DMS 273 (cell line): ENCODE results near the gene TMEM60.
"Not testable (repeated sequence)": the region's sequence is repeated elsewhere in the genome, so short reads cannot be mapped to it uniquely, and the experiment has no call there.

Source experiments
- DNase-seq: peaks from one replicate; lab custom pipeline; 2025; ENCODE audit not compliant: unreplicated experiment; lab: John Stamatoyannopoulos, UW

The TMEM60 gene, protein sequence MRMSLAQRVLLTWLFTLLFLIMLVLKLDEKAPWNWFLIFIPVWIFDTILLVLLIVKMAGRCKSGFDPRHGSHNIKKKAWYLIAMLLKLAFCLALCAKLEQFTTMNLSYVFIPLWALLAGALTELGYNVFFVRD

GRCh38 chr7:77798394-77799077 lies at the start of gene TMEM60, which contains the start of gene PHTF2:
Gene TMEM60, minus strand, starts transcription at chr7:77798434. Its CDS starts 4,061 bp downstream, at chr7:77794373.
Gene PHTF2, plus strand, starts transcription at chr7:77798773.
- peak; percentile 100 for DNase-seq

- no peak for DNase-seq
These were observed 48.3 kb upstream of the TMEM60 start for GRCh38 chr7:77846317-77847092.

DNA sequence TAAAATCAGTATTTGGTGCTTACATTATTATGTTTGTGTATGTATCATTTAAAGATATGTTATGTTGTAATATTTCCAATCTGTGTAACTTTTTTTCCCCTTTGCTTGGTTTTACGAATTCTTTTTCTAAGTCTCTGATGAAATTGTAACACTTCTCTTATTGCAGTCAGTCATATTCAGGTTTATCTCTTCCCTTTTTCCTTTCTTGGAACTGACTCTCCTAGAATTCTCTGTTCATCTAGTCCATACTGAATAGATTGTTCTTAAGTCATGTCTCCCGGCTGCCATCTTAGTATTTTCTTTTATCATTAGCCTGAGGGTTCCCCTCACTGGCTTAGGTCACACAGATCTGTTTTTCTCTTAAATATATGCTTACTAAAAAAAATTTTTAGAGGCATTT lies 45.0 kb upstream of the TMEM60 start:
- DNase-seq: no peak

DNA sequence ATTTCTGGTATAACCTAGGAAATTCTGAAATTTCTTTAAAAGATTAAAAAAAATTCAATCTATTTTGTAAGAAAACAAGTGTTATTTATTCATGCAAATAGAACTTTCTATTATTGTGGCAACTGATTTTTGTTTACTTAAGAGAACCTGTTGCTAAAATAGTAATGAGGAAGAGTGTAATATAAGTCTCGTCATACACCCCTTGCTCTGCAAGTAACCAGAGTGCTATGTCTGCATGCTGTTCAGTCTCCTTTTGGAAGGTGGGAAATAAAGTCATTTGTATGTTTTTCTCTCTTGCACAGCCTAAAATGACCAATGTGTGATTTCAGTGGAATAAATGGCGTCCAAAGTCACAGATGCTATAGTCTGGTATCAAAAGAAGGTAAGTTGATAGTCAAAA lies 41.7 kb upstream of the TMEM60 start:
- no peak for DNase-seq

- no peak for DNase-seq
These were observed 40.8 kb upstream of the TMEM60 start for GRCh38 chr7:77838929-77839491.

DNA sequence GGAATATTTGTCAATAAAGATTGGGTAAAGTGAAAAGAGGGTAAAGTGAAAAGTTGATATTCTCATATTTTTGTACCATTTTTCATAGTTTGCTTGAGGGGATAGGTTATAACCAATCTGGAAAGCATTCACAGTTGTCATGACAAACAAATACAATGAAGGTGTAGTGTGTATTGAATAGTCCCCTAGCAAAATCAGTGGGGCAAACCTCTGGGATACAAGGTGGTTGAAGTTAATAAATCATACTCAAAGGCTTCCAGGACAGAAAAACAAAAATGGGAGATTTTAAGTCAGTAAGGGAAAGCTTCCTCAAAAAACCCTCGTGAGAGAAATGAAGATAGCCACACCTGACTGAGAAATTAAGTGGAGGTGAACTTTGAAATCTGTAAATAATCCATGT lies 39.7 kb upstream of the TMEM60 start:
- DNase-seq: no peak

- DNase-seq: no peak
These were observed 39.0 kb upstream of the TMEM60 start for GRCh38 chr7:77837275-77837674.

GRCh38 chr7:77836425-77836824 lies 38.2 kb upstream of the TMEM60 start:
- DNase-seq: not testable (repeated sequence)

GRCh38 chr7:77833136-77833535 lies 34.9 kb upstream of the TMEM60 start:
- DNase-seq: no peak

DNA sequence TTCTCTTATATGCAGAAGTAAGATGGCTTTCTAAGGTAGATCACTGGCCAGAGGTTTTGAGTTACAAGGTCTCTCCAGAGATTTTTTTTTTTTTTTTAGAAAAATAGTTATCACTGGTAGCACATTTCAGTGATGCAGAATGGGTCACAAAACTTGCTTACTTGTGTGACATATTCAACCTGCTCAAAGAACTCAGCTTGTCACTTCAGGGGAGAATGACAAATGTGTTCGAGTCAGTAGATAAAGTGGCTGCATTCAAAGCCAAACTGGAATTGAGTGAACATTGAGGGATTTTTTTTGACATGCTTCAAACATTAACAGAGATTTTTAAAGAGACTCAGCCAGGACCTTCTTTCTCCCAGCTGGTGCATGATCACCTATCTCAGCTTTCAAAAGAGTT lies 33.7 kb upstream of the TMEM60 start:
- no peak for DNase-seq

DNA sequence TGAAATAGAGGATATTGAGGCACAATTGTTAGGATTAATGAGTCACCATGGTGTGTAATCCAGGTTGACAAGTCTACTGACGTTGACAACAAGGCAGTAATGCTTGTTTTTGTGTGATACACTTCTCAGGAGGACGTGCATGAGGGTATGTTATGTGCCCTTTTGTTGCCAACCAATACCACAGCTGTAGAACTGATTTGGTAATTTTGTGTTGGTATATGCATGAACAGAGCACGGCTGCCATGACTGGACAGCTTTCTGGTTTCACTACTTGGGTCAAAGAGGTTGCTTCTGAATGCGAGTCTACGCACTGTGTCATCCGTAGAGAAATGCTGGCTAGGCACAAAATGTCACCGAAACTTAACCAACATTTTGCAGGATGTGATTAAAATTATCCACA lies 33.2 kb upstream of the TMEM60 start:
- DNase-seq: no peak

DNA sequence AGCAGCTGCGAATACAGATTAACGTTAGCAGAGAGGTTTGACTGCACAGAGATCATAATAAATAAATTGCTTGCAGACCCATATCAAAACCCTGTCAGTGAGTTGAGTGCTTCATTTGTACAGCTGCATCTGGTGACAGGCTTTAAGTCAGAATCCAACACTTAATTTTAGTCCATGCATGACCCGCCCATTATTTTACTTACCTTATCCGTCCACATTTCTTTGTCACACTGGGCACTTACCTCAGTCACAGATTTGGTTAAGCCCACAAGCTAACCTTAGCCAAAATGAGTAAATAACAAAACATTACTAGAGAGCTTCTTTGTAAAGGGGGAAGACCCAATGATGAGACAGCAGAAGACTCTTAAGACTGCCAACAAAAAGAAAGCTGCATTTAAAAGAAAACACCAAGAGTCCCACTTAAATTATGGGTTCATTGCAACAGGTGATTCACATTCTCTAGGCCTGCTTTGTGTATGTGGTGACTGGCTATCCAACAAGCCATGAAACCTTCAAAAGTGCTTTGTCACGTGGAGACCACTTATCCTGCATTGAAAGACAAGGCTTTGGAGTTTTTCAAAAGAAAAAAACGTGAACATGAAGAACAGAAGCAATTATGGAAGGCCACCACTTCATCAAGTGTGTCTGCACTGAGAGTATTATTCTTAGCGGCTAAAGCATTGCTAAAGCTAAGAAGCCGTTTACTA lies 32.6 kb upstream of the TMEM60 start:
- DNase-seq: no peak

GRCh38 chr7:77827999-77828398 lies 29.8 kb upstream of the TMEM60 start:
- no peak for DNase-seq

- no peak for DNase-seq
These were observed 28.1 kb upstream of the TMEM60 start for GRCh38 chr7:77826300-77826699.

- DNase-seq: no peak
These were observed 26.9 kb upstream of the TMEM60 start for GRCh38 chr7:77825131-77825530.

DNA sequence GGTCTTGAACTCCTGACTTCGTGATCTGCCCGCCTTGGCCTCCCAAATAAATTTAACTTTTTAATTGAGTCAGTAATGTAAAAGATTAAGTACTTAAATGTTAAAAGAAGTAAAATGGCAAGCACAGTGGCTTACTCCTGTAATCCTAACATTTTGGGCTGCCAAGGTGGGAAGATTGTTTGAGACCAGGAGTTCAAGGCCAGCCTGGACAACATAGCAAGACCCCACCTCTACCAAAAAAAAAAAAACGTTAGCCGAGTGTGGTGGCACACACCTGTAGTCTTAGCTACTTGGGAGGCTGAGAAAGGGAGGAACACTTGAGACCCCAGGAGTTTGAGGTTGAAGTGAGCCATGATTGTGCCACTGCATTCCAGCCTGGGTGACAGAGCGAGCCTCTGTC lies 26.4 kb upstream of the TMEM60 start:
- DNase-seq: no peak

GRCh38 chr7:77823787-77824186 lies 25.6 kb upstream of the TMEM60 start:
- DNase-seq: no peak

DNA sequence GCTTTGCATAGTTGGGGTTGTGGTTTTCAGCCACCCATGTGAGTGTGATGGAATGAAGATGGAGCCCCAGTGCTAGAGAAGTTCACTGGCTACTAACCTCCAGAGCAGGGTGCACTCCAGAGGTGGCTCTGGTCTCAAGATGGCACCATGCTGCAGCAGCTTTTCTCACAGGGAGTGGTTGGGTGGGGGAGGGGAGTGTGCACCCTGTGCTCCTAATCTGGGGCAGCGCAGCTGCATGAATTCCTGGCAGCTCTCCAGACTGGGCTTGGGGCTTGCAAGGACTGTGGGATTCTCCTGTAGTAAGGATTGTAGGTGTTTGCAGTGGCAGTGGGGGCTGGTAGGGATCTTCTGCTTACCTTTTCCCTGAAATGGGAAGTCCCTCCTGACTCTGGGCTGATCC lies 24.0 kb upstream of the TMEM60 start:
- DNase-seq: peak; percentile 26

DNA sequence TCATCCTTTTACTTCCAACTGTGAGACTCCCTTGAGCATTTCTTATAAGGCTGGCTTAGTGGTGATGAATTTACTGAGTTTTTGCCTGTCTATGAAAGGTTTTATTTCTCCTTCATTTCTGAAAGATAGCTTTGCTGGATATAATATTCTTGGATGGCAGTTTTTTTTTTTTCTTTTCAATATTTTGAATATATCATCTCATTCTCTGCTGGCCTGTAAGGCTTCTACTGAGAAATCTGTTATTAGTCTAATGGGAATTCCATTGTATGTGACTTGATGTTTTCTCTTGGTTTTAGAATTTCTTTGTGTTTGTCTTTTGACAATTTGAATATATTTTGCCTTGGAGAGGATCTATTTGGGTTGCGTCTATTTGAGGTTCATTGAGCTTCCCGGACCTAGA lies 22.7 kb upstream of the TMEM60 start:
- DNase-seq: no peak

GRCh38 chr7:77819021-77819420 lies 20.8 kb upstream of the TMEM60 start:
- no peak for DNase-seq

DNA sequence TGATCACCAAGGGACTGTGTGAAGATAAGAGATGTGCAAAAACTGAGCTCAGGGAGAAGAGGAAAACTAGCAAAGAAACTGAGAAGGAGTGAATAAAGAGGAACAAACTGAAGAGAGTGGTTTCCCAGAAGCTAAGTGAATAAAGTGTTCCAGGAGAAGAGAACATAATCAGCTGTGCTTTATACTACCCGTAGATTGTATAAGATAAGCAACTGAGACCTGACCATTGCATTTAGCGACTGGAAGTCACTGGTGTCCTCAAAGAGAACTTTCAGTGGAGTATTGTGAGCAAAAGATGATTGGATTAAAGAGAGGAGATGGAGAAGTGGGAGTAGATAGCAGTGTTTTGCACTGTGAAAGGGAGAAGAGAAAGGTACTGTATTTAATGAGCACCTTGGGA lies 14.9 kb upstream of the TMEM60 start:
- no peak for DNase-seq
